Pancreas (tissue), 10 donors: ENCODE measurements around the gene CEP164. TPM values are rescaled to one million over a fixed set of nuclear protein-coding genes. Genes with fewer than 3 reads are reported as not detected.
A peak's percentile ranks its signal among the peaks of the same experiment; 100 is the strongest.

ENCODE experiments used
- ATAC-seq, 4 donors: fragments of 200-7000 bp; cut with Tn5 transposase; one replicate each; pipeline versions ENCODE4 v1.8.0 to v1.9.1; 2020; ENCODE audit warnings: mild to moderate bottlenecking in 4 of 4, moderate library complexity in 4 of 4
- DNase-seq, 6 donors: peaks; one replicate each; pipeline ENCODE4 v3.0.0-alpha.2; 2020
- FAIRE-seq: peaks from 2 replicates; lab custom pipeline; 2012; peaks lifted over from hg19 to GRCh38; lab: Jason Lieb, UNC
- H3K27ac ChIP-seq, 4 donors: fragments of 200-600 bp; sonication (generic); 1 replicate in 3 of 4; 2 replicates in 1 of 4; pipeline versions ENCODE4 v1.5.0 to v1.8.0; 2020
- H3K27me3 ChIP-seq, 4 donors: fragments of 200-600 bp; one replicate each; pipeline ENCODE4 v1.8.0; 2021
- H3K36me3 ChIP-seq, 3 donors: fragments of 200-600 bp; sonication (generic) in 1 of 3; one replicate each; pipeline versions ENCODE4 v1.5.0 to v1.8.0; 2020 to 2021
- H3K4me1 ChIP-seq, 3 donors: fragments of 200-600 bp; one replicate each; pipeline ENCODE4 v1.8.0; 2021
- H3K4me3 ChIP-seq, 4 donors: fragments of 200-600 bp; sonication (generic) in 2 of 4; one replicate each; pipeline versions ENCODE4 v1.5.0 to v1.8.0; 2020 to 2021
- H3K9me3 ChIP-seq, 4 donors: fragments of 200-600 bp; one replicate each; pipeline ENCODE4 v1.8.0; 2021
- CTCF ChIP-seq, 4 donors: fragments of 200-600 bp; sonication (generic) in 3 of 4; IDR thresholded peaks; one replicate each; pipeline versions ENCODE4 v1.5.0 to v1.8.0; 2021; ENCODE audit warnings: antibody characterized with exemption in 4 of 4
- WGBS, 2 donors: extraction: QIAGEN DNeasy Blood & Tissue Kit; methylation state at CpG; one replicate each; pipeline ENCODE4 v1.1.7; 2013; 5-methylcytosine and 5-hydroxymethylcytosine counted together
- intact Hi-C, 3 donors: fragments of 100-400 bp; cut with DNase I; formaldehyde crosslinking; loops; one replicate each; pipeline versions ENCODE4 v1.11.1 to v1.14.2; 2022
- polyA plus RNA-seq, 2 donors: library from polyadenylated mRNA; stranded (reverse); fragments of 200-250 nt; gene quantifications; one replicate each; pipeline ENCODE4 v1.2.3, GENCODE V29; 2013
- total RNA-seq, 6 donors: library from RNA; stranded (reverse); fragmentation: NEBNext Ultra II Directional in 4 of 6; extraction: Animal tissue kit (Norgen Biotek cat#: 25700) in 4 of 6; gene quantifications; one replicate each; pipeline versions ENCODE4 v1.2.1 to v1.2.4, GENCODE V29; 2021 to 2023
- donor health status: healthy with polysubstance abuse.
- donor health status: DM: no; HTN: no; CAD: no; lungs with moderate emphysema.
- donor health status: DM: no; HTN: no; CAD: no.
- donor health status: control.
- donor health status: control.
- donor health status: Bipolar disorder and iron deficiency.
- donor health status: DM: yes; HTN: yes; CAD: no.
- donor health status: DM: no; HTN: no; CAD: no.
- donor health status: DM: no; HTN: no; CAD: no.
- donor health status: DM: yes; HTN: yes; CAD: no.

CEP164 gene
- total and polyA plus RNA-seq, 8 donors: 12.9 to 56.3 (median 26.0) TPM

GRCh38 chr11:117419482-117420142, 92.0 kb downstream of the CEP164 start:
- no peak for FAIRE-seq
- peak in 2 of 6 donors; percentile 1 to 42 for DNase-seq

GRCh38 chr11:117420143-117420485, 92.5 kb downstream of the CEP164 start:
- 77 to 85% methylated on average over 9 to 12 of the region's 12 CpGs for WGBS, 2 donors
- DNase-seq (peak in 2 of 6 donors; percentile 2 to 31), ATAC-seq (no peak), FAIRE-seq (no peak)
- Histone ChIP-seq H3K27me3 (no peaks in the 10 kb centered on the region), H3K4me3 (no peak overlapping the region), H3K27ac (no peak overlapping the region), H3K4me1 (no peaks in the 10 kb centered on the region), H3K36me3 (no peaks in the 10 kb centered on the region), H3K9me3 (no peaks in the 10 kb centered on the region)
- intact Hi-C loops: loop anchor here in 2 of 3 donors (5.0 to 10.0 kb wide), 2 partner anchors 385 to 632 kb away; no protein-coding TSS in a partner anchor
- TF ChIP-seq CTCF (IDR thresholded peaks at IDR 0.05): no peak

More at GRCh38 chr11:117419482-117420142, 92.0 kb downstream of the CEP164 start:
- Histone ChIP-seq H3K9me3 (no peaks in the 10 kb centered on the region), H3K4me1 (no peaks in the 10 kb centered on the region), H3K27ac (no peak overlapping the region), H3K36me3 (no peaks in the 10 kb centered on the region), H3K4me3 (no peak overlapping the region), H3K27me3 (no peaks in the 10 kb centered on the region)
- 68 to 80% methylated on average over 12 of the region's 12 CpGs for WGBS, 2 donors
- no peak for ATAC-seq
- intact Hi-C loops: loop anchor here in 2 of 3 donors (5.0 to 10.0 kb wide), 2 partner anchors 385 to 633 kb away; no protein-coding TSS in a partner anchor
- TF ChIP-seq CTCF (IDR thresholded peaks at IDR 0.05): no peak

GRCh38 chr11:117420598-117420997, 92.9 kb downstream of the CEP164 start:
- TF ChIP-seq CTCF (IDR thresholded peaks at IDR 0.05): no peak
- intact Hi-C loops: loop anchor here in 2 of 3 donors (5.0 to 10.0 kb wide), 2 partner anchors 384 to 632 kb away; no protein-coding TSS in a partner anchor
- ATAC-seq (no peak), DNase-seq (peak in 1 of 6 donors; percentile 16), FAIRE-seq (no peak)
- Histone ChIP-seq H3K4me3 (no peak overlapping the region), H3K27me3 (no peaks in the 10 kb centered on the region), H3K27ac (no peak overlapping the region), H3K36me3 (no peaks in the 10 kb centered on the region), H3K4me1 (no peaks in the 10 kb centered on the region), H3K9me3 (no peaks in the 10 kb centered on the region)
- WGBS, 2 donors: 94 to 95% methylated on average over 6 of the region's 6 CpGs

- no peak for TF ChIP-seq CTCF (IDR thresholded peaks at IDR 0.05)
- H3K27me3 ChIP-seq: no peaks in the 10 kb centered on the region
- H3K36me3 ChIP-seq: no peaks in the 10 kb centered on the region
- 77% methylated on average over 13 of the region's 13 CpGs for WGBS, 2 donors
- ATAC-seq (no peak), FAIRE-seq (no peak), DNase-seq (peak in 1 of 6 donors; percentile 1)
- no peaks in the 10 kb centered on the region for H3K4me1 ChIP-seq
- no peak overlapping the region for H3K27ac ChIP-seq
- no peaks in the 10 kb centered on the region for H3K9me3 ChIP-seq
- H3K4me3 ChIP-seq: no peak overlapping the region
- intact Hi-C loops: loop anchor here in 2 of 3 donors (5.0 to 10.0 kb wide), 2 partner anchors 384 to 631 kb away; no protein-coding TSS in a partner anchor
Measured at GRCh38 chr11:117421041-117421440, 93.4 kb downstream of the CEP164 start.

GRCh38 chr11:117421476-117421875, 93.8 kb downstream of the CEP164 start:
- ATAC-seq: no peak
- Histone ChIP-seq H3K4me3 (no peak overlapping the region), H3K9me3 (no peaks in the 10 kb centered on the region), H3K27me3 (no peaks in the 10 kb centered on the region), H3K36me3 (no peaks in the 10 kb centered on the region), H3K27ac (no peak overlapping the region), H3K4me1 (no peaks in the 10 kb centered on the region)
- WGBS, 2 donors: 77 to 86% methylated on average over 7 of the region's 7 CpGs
- no peak for TF ChIP-seq CTCF (IDR thresholded peaks at IDR 0.05)
- DNase-seq: no peak
- no peak for FAIRE-seq
- intact Hi-C loops: loop anchor here in 2 of 3 donors (5.0 to 10.0 kb wide), 2 partner anchors 383 to 631 kb away; no protein-coding TSS in a partner anchor
